ENCODE measurements around the gene STAT6.

Gene STAT6

DNA sequence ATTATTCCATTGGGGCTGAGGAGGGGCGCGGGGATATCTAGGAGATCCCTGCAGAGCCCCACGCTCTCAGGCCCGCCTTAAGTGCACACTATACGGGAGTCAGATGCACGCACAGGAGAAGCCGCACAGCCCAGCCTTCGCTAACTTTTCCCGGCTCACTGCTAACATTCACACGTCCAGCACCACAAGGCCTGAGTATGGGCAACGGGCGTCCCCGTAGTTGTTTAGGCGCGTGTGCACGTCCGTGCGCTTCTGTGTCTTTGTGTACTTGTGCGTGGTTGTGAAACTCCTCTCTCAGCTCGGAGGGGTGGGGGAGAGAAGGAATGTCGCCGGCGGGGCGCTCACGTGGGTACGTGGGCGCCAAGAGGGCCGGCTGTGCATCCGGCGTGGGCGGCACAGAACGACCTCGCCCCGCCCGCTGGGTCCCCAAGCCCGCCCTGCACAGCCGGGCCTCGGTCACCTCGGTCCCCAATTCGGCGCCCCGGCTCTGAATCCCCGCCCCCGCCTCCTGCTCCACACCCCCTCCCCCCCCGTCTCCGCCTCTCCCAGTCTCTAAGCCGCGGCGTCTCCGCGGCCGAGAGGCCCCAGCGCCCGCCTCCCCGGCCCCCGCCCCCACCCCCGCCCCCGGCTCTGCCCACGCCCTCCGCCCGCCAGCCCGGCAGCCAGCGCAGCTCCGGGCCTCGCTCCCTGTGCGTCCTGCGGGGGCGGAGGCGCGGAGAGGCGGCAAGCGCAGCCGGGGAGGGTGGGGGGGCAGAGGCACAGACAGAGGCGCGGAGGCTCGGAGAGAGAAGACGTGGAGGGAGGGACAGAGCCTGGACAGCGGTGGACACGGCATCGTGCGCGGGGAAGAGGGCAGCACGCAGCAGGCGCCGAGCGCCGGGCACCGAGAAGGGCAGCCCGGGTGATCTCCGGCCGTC lies 22.6 kb downstream of the STAT6 start, which contains the start of gene NAB2:
Gene NAB2, plus strand, starts transcription at position 761 of the 917 bp plus-strand sequence. CDS start 158 bp downstream, outside the sequence.
- intact Hi-C loops (cut with DNase I; ENCODE audit: low total_unique reads), result no loop called here
- Histone ChIP-seq H3K36me3 (peaks cover 23 to 27% (median 27%) of the 10 kb centered on the region in 3 donors), H3K27ac (peak within 1 kb of the TSS; percentile 99), H3K4me1 (peaks cover 8 to 52% (median 46%) of the 10 kb centered on the region in 4 donors), H3K4me3 (peak within 1 kb of the TSS; percentile 91 to 98), H3K9me3 (no peaks in the 10 kb centered on the region), H3K27me3 (no peaks in the 10 kb centered on the region)
- TF ChIP-seq, protein P1, sequence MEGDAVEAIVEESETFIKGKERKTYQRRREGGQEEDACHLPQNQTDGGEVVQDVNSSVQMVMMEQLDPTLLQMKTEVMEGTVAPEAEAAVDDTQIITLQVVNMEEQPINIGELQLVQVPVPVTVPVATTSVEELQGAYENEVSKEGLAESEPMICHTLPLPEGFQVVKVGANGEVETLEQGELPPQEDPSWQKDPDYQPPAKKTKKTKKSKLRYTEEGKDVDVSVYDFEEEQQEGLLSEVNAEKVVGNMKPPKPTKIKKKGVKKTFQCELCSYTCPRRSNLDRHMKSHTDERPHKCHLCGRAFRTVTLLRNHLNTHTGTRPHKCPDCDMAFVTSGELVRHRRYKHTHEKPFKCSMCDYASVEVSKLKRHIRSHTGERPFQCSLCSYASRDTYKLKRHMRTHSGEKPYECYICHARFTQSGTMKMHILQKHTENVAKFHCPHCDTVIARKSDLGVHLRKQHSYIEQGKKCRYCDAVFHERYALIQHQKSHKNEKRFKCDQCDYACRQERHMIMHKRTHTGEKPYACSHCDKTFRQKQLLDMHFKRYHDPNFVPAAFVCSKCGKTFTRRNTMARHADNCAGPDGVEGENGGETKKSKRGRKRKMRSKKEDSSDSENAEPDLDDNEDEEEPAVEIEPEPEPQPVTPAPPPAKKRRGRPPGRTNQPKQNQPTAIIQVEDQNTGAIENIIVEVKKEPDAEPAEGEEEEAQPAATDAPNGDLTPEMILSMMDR (IDR thresholded peaks at IDR 0.05), result no peak
- peak; percentile 98 to 99 for DNase-seq

DNA sequence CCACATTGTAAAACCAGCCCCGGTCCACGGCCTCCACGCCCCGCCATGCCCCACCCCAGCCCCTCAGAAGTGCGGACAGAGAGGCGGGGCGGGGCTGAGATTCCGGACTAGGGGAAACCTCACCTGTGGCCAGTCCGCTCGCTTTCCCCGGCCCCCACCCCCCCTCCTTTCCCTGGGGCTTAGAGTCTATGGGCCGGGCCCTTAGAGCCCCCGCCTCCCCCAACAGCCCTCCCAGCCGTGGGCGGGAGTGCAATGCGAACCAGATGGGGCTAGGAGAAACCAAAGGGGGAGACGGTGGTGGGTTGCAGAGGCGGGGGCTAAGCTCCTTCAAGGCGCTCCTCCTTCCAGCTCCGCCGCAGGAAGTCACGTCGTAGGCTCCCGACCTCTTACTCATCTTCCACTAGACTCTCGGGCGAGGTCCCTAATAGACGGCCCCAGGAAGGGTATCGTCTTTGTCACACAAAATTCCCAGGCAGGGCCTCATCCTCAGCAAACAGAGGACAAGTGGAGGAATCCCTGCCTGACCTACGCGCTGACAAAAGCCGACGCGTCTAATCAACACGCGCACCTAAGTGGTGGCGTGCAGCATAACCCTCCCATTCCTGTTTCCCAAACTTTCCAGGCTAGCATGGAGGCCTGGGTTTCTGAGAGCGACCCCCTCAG lies 23.3 kb downstream of the STAT6 start:
- Histone ChIP-seq H3K4me3 (peak overlapping the region; percentile 91 to 98), H3K27ac (peak overlapping the region; percentile 99), H3K27me3 (no peaks in the 10 kb centered on the region), H3K36me3 (peaks cover 16 to 19% (median 19%) of the 10 kb centered on the region in 3 donors), H3K4me1 (peaks cover 8 to 44% (median 38%) of the 10 kb centered on the region in 4 donors), H3K9me3 (no peaks in the 10 kb centered on the region)
- intact Hi-C loops (cut with DNase I; ENCODE audit: low total_unique reads), result no loop called here
- TF ChIP-seq, protein P1 (IDR thresholded peaks at IDR 0.05), result no peak
- peak; percentile 94 to 97 for DNase-seq

DNA sequence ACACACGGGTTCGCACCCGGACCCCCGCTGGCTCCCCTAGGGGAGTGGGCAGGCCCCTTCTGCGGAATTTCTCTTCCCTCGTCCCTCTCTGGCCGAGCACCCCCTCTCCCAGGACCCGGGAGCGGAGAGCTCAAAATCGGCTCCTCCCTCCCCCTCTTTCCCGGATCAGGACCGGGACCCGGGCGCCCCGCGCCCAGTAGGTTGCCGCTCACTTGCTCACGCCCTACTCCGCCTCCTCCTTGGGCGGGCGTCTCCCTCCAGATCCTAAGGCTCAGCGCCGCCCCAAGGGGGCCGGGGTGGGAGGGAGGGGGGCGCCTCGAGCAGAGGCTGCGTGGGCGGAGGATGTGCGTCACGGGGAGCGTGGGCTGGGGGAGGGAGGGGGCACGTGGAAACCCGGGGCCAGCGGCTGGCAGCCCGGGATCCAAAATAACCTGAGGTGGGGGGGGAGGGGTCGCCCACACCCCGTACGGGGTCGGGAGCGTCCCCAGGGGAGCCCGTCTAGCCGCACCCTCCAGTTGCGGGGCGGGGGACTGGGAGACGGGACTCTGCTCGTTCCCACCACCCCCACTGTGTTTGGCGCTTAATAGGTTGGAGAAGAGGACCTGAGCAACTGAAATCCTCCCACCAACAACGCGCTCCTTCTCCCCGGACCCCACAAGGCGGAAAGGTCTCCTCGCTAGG lies 24.0 kb downstream of the STAT6 start:
- TF ChIP-seq, protein P1 (IDR thresholded peaks at IDR 0.05), result no peak
- Histone ChIP-seq H3K4me3 (peak overlapping the region; percentile 91 to 98), H3K4me1 (peaks cover 8 to 37% (median 31%) of the 10 kb centered on the region in 4 donors), H3K9me3 (no peaks in the 10 kb centered on the region), H3K27me3 (no peaks in the 10 kb centered on the region), H3K27ac (peak overlapping the region; percentile 99), H3K36me3 (peaks cover 9 to 12% (median 12%) of the 10 kb centered on the region in 3 donors)
- intact Hi-C loops (cut with DNase I; ENCODE audit: low total_unique reads), result no loop called here
- DNase-seq, result peak; percentile 95 to 98

DNA sequence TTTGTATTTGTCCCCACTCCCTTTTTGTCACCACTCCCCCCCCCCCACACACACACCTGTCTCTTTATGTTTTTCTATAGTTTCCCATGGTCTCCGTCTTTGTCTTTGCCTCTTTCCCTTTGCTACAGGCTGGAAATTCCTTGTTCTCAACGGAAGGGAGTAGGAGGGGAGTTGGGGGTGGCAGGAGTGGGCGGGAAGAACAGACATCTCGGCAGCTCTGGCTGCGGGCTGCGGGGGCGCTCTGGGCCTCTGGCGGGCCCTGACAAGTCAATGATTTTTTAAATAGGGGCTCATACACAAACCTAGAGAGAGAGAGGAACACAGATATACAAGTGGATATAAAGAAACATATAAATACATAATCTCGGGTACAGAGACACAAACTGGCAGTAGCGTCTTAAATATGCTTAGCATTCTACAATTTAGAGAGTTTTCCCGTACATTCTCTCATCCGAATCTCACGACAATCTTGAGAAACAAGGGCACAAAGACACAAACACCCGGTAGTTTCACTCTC lies 24.6 kb downstream of the STAT6 start:
- peak overlapping the region; percentile 99 for H3K27ac ChIP-seq
- peaks cover 3 to 6% (median 6%) of the 10 kb centered on the region in 3 donors for H3K36me3 ChIP-seq
- DNase-seq, result peak; percentile 77 to 86
- intact Hi-C loops (cut with DNase I; ENCODE audit: low total_unique reads), result no loop called here
- TF ChIP-seq, protein P1 (IDR thresholded peaks at IDR 0.05), result peak; percentile 12 to 21
- no peaks in the 10 kb centered on the region for H3K27me3 ChIP-seq
- no peaks in the 10 kb centered on the region for H3K9me3 ChIP-seq
- H3K4me1 ChIP-seq, result peaks cover 5 to 31% (median 25%) of the 10 kb centered on the region in 4 donors
- peak overlapping the region; percentile 91 to 98 for H3K4me3 ChIP-seq

DNA sequence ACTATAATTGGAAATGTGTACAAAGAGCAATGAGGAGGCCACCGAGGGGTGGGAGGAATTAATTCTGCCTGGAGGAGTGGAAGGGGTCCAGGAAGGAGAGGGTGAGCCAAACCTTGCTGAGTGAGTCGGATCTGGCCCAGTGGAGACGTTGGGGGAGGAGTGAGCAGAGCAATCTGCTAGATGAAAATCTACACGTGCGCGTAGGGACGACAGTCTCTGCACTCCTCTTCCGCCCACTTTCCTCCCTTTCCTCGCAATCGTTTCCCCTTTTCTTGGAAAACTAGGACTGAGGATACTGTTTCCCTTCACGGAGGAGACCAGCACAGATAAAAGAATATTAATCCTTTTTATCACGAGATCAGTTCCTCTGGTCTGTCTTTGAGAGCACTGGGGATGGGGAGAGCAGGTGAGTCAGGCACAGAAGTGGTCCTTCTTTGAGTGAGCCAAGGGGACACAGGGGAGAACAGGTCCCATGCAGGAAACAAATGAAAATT lies 25.1 kb downstream of the STAT6 start:
- no peak for DNase-seq
- peak overlapping the region; percentile 91 to 98 for H3K4me3 ChIP-seq
- TF ChIP-seq, protein P1 (IDR thresholded peaks at IDR 0.05), result no peak
- H3K4me1 ChIP-seq, result peaks cover under 1 to 26% (median 20%) of the 10 kb centered on the region in 4 donors
- H3K27ac ChIP-seq, result peak overlapping the region; percentile 99
- no peaks in the 10 kb centered on the region for H3K9me3 ChIP-seq
- intact Hi-C loops (cut with DNase I; ENCODE audit: low total_unique reads), result no loop called here
- H3K36me3 ChIP-seq, result peaks cover 0 to 1% (median under 1%) of the 10 kb centered on the region in 3 donors
- H3K27me3 ChIP-seq, result no peaks in the 10 kb centered on the region

Measured in tibial artery (tissue), 4 donors.